Pons (tissue), 1 donor: ENCODE results near the gene ARPC1B.
"Not testable (repeated sequence)": the region's sequence is repeated elsewhere in the genome, so short reads cannot be mapped to it uniquely, and the experiment has no call there.

Source experiments
- DNase-seq: peaks from one replicate; pipeline ENCODE4 v3.0.0-alpha.2; 2016; ENCODE audit warnings: low spot score

ARPC1B gene

GRCh38 chr7:99409806-99410205 is 35.3 kb downstream of the ARPC1B start:
- no peak for DNase-seq

- DNase-seq = no peak
Observed at GRCh38 chr7:99410635-99411034, 36.1 kb downstream of the ARPC1B start.

- DNase-seq = peak; percentile 44
Observed at GRCh38 chr7:99415513-99416127, 41.1 kb downstream of the ARPC1B start.

GRCh38 chr7:99418260-99418659 is 43.7 kb downstream of the ARPC1B start:
- DNase-seq = no peak

GRCh38 chr7:99419323-99420021 is 44.9 kb downstream of the ARPC1B start:
- no peak for DNase-seq

- no peak for DNase-seq
Observed at GRCh38 chr7:99420213-99420612, 45.7 kb downstream of the ARPC1B start.

- DNase-seq = no peak
Observed at GRCh38 chr7:99420986-99421385, 46.5 kb downstream of the ARPC1B start.

- DNase-seq = no peak
Observed at GRCh38 chr7:99422186-99422585, 47.7 kb downstream of the ARPC1B start.

- DNase-seq = no peak
Observed at GRCh38 chr7:99422625-99423024, 48.1 kb downstream of the ARPC1B start.

- no peak for DNase-seq
Observed at GRCh38 chr7:99424932-99425730, 50.6 kb downstream of the ARPC1B start.

GRCh38 chr7:99428972-99429566 is 54.5 kb downstream of the ARPC1B start:
- DNase-seq = no peak

- DNase-seq = no peak
Observed at GRCh38 chr7:99429756-99430155, 55.2 kb downstream of the ARPC1B start.

GRCh38 chr7:99431756-99432540 is 57.4 kb downstream of the ARPC1B start:
- DNase-seq = not testable (repeated sequence)

- no peak for DNase-seq
Observed at GRCh38 chr7:99433158-99433557, 58.6 kb downstream of the ARPC1B start.

GRCh38 chr7:99437946-99438572 is 63.5 kb downstream of the ARPC1B start:
- no peak for DNase-seq

GRCh38 chr7:99438573-99439480 is 64.3 kb downstream of the ARPC1B start, which contains the start of the genes CPSF4 and PTCD1:
Gene CPSF4, plus strand, starts transcription at chr7:99438943. Its CDS starts 140 bp downstream, at chr7:99439083.
Gene PTCD1, minus strand, starts transcription at chr7:99438798. Its CDS starts 3,556 bp downstream, at chr7:99435242.
- DNase-seq = peak; percentile 90

GRCh38 chr7:99440195-99440594 is 65.7 kb downstream of the ARPC1B start:
- DNase-seq = no peak
